GM12873 (cell line): ENCODE data around the gene GRAMD2B.

ENCODE experiments used
- CTCF ChIP-seq: IDR thresholded peaks from 2 replicates; pipeline ENCODE4 v1.5.1; 2012; ENCODE audit warnings: low read depth, mild to moderate bottlenecking, moderate library complexity, low read length, control low read depth; ENCODE audit not compliant: insufficient read depth; ENCODE audit errors: missing control alignments

The GRAMD2B gene

GRCh38 chr5:126484253-126484652 lies 61.0 kb downstream of the GRAMD2B start:
- no peak for TF ChIP-seq CTCF

- no peak for TF ChIP-seq CTCF
Observed at GRCh38 chr5:126486332-126486731, 63.1 kb downstream of the GRAMD2B start.

GRCh38 chr5:126487596-126487995 lies 64.4 kb downstream of the GRAMD2B start:
- TF ChIP-seq CTCF = no peak

- TF ChIP-seq CTCF = no peak
Observed at GRCh38 chr5:126488443-126489065, 65.3 kb downstream of the GRAMD2B start.

- no peak for TF ChIP-seq CTCF
Observed at GRCh38 chr5:126490167-126490940, 67.1 kb downstream of the GRAMD2B start.

GRCh38 chr5:126492939-126493338 lies 69.7 kb downstream of the GRAMD2B start:
- peak; percentile 33 for TF ChIP-seq CTCF

GRCh38 chr5:126494393-126494792 lies 71.2 kb downstream of the GRAMD2B start:
- no peak for TF ChIP-seq CTCF
